ENCODE data around the gene SLC16A4.

SLC16A4 gene

GRCh38 chr1:110341872-110342331, 48.9 kb downstream of the SLC16A4 start:
- DNase-seq (ENCODE audit: extremely low read depth, insufficient read length), result no peak
- Histone ChIP-seq H3K27me3 (replicated peaks; ENCODE audit: control insufficient read depth, insufficient read depth, low read length) (no peaks in the 10 kb centered on the region), H3K36me3 (ENCODE audit: control insufficient read depth, insufficient read depth, low read length) (peaks cover 16% of the 10 kb centered on the region), H3K4me3 (replicated peaks; ENCODE audit: low read depth, low read length) (peak overlapping the region; percentile 99)
- no peak for TF ChIP-seq CTCF (IDR thresholded peaks at IDR 0.05; ENCODE audit: insufficient read depth, low read length, poor library complexity, severe bottlenecking)

GRCh38 chr1:110341146-110341871, 49.5 kb downstream of the SLC16A4 start:
- peaks cover 16% of the 10 kb centered on the region for H3K36me3 ChIP-seq (ENCODE audit: control insufficient read depth, insufficient read depth, low read length)
- no peak for TF ChIP-seq CTCF (IDR thresholded peaks at IDR 0.05; ENCODE audit: insufficient read depth, low read length, poor library complexity, severe bottlenecking)
- no peak for DNase-seq (ENCODE audit: extremely low read depth, insufficient read length)
- peak overlapping the region; percentile 99 for H3K4me3 ChIP-seq (replicated peaks; ENCODE audit: low read depth, low read length)
- H3K27me3 ChIP-seq (replicated peaks; ENCODE audit: control insufficient read depth, insufficient read depth, low read length), result no peaks in the 10 kb centered on the region

- H3K27me3 ChIP-seq (replicated peaks; ENCODE audit: control insufficient read depth, insufficient read depth, low read length), result no peaks in the 10 kb centered on the region
- peak overlapping the region; percentile 99 for H3K4me3 ChIP-seq (replicated peaks; ENCODE audit: low read depth, low read length)
- DNase-seq (ENCODE audit: extremely low read depth, insufficient read length), result no peak
- no peak for TF ChIP-seq CTCF (IDR thresholded peaks at IDR 0.05; ENCODE audit: insufficient read depth, low read length, poor library complexity, severe bottlenecking)
- H3K36me3 ChIP-seq (ENCODE audit: control insufficient read depth, insufficient read depth, low read length), result peaks cover 16% of the 10 kb centered on the region
Observed at GRCh38 chr1:110340207-110340468, 50.7 kb downstream of the SLC16A4 start.

- DNase-seq (ENCODE audit: extremely low read depth, insufficient read length), result peak; percentile 84
- H3K27me3 ChIP-seq (replicated peaks; ENCODE audit: control insufficient read depth, insufficient read depth, low read length), result no peaks in the 10 kb centered on the region
- H3K36me3 ChIP-seq (ENCODE audit: control insufficient read depth, insufficient read depth, low read length), result peaks cover 16% of the 10 kb centered on the region
- peak overlapping the region; percentile 99 for H3K4me3 ChIP-seq (replicated peaks; ENCODE audit: low read depth, low read length)
- TF ChIP-seq CTCF (IDR thresholded peaks at IDR 0.05; ENCODE audit: insufficient read depth, low read length, poor library complexity, severe bottlenecking), result peak; percentile 6
Observed at GRCh38 chr1:110339407-110340206, 51.2 kb downstream of the SLC16A4 start.

- Histone ChIP-seq H3K4me3 (replicated peaks; ENCODE audit: low read depth, low read length) (peak within 1 kb of the TSS; percentile 99), H3K27me3 (replicated peaks; ENCODE audit: control insufficient read depth, insufficient read depth, low read length) (no peaks in the 10 kb centered on the region), H3K36me3 (ENCODE audit: control insufficient read depth, insufficient read depth, low read length) (peaks cover 16% of the 10 kb centered on the region)
- DNase-seq (ENCODE audit: extremely low read depth, insufficient read length), result peak; percentile 99
- TF ChIP-seq CTCF (IDR thresholded peaks at IDR 0.05; ENCODE audit: insufficient read depth, low read length, poor library complexity, severe bottlenecking), result no peak
Observed at GRCh38 chr1:110338886-110339406, 51.9 kb downstream of the SLC16A4 start, which contains the start of gene RBM15. RBM15 (plus strand) TSS chr1:110339377; CDS start chr1:110339406, 29 bp downstream.
